ENCODE results near the gene ICAM4. TPM values are rescaled to one million over a fixed set of nuclear protein-coding genes. Genes with fewer than 3 reads are reported as not detected.

ICAM4 gene
- total RNA-seq, 1 donor from 2014 or later, result not detected

DNA sequence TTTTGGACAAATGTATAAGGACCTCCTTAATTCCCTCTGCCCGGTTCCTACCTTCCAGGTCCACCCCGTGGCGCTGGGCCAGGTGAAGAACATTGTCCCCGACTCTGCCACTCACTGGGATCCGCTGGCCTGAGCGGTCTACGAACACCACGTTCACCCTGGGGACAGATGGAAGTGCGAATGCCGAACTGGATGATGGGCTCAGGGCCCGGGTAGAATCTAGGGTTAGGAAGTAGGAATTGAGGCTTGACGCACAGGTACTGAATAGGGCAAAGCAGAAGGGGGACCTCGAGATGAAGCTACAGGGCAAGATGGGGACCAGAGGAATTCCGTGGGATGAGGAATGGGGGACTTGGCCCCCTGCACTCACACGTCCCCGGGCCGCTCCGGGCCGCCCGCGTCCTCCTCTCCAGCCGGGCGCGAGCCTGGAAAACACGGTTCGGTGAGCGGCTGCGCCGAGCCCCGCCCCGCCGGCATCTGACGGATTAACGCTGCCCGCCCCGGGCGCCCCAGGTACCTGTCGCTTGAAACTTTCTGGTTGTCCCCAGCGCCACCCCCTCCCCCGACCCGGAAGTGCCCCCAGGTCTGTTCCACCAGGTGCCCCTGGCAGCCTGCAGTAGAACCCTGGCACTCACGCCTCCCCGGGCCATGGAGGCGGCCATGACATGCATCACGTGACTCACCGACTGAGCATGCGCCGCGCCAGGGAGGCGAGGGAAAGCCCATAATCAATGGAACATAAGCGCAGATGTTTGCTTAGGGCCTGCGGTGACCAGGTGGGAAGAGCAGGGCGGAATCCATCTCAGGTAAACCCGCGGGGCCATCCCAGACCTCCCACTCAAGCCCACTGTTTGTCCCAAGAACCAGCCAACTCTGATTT is 28.8 kb downstream of the ICAM4 start, which contains the start of gene FDX2:
TSS of gene FDX2 (minus strand) at position 681 of the 880 bp plus-strand sequence. CDS start at position 662, 19 bp downstream.
- Mint-ChIP-seq H3K27ac (ENCODE audit: unreplicated experiment) (peak within 1 kb of the TSS; percentile 93), H3K27me3 (ENCODE audit: low read depth) (no peaks in the 10 kb centered on the region), H3K4me1 (ENCODE audit: low read depth) (peaks cover 15% of the 10 kb centered on the region), H3K4me3 (ENCODE audit: unreplicated experiment) (peak within 1 kb of the TSS; percentile 93), H3K9me3 (ENCODE audit: low read depth) (no peaks in the 10 kb centered on the region), H3K36me3 (ENCODE audit: low read depth) (peaks cover 7% of the 10 kb centered on the region)
- no peak for DNase-seq (ENCODE audit: low spot score)
- no peak for TF ChIP-seq CTCF (IDR thresholded peaks at IDR 0.05)

- no peak for DNase-seq (ENCODE audit: low spot score)
- H3K27ac Mint-ChIP-seq (ENCODE audit: unreplicated experiment), result peak overlapping the region; percentile 93
- no peaks in the 10 kb centered on the region for H3K27me3 Mint-ChIP-seq (ENCODE audit: low read depth)
- H3K36me3 Mint-ChIP-seq (ENCODE audit: low read depth), result peaks cover 7% of the 10 kb centered on the region
- H3K9me3 Mint-ChIP-seq (ENCODE audit: low read depth), result no peaks in the 10 kb centered on the region
- TF ChIP-seq CTCF (IDR thresholded peaks at IDR 0.05), result no peak
- peaks cover 15% of the 10 kb centered on the region for H3K4me1 Mint-ChIP-seq (ENCODE audit: low read depth)
- H3K4me3 Mint-ChIP-seq (ENCODE audit: unreplicated experiment), result peak overlapping the region; percentile 93
Measured at GRCh38 chr19:10316229-10317044, 29.7 kb downstream of the ICAM4 start.

DNA sequence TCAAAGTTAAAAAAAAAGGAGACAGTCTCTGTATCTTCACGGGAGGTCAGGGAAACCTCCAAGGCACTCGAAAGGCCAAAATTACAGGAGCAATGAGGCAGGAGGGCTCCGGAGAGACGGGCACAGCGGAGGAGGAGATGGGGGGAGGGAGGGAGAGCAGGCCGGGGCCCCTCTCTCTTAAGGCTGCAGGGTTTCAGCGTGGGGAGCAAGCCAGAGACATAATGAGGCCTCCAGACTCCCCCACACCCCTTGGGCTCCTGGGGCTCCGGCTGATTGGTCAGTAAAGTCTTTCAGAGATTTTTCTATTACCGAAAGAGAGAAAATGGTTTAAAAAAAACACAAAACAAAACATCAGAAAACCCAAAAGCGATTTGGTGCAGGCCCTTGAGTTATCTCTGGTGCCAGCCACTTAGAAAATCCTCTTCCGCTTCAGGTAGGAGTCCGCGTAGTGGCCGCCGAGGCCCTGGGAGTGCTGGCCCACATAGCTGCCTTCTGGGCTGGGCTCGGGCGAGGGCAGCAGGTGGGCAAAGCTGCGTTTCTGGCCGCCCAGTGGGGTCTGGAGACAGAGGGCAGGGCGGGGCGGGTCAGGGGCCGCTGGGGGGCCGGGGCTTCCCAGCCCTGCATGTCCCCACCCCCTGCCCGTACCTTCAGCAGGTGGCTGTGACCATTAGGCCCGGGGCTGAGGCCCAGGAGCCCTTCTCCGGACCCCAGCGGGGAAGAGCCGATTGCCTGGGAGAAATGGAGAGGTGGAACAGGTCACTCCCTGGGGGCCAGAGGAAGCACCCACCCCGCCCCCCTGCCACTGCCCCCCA is 30.5 kb downstream of the ICAM4 start:
- no peak overlapping the region for H3K27ac Mint-ChIP-seq (ENCODE audit: unreplicated experiment)
- H3K36me3 Mint-ChIP-seq (ENCODE audit: low read depth), result peaks cover 13% of the 10 kb centered on the region
- no peak for TF ChIP-seq CTCF (IDR thresholded peaks at IDR 0.05)

DNA sequence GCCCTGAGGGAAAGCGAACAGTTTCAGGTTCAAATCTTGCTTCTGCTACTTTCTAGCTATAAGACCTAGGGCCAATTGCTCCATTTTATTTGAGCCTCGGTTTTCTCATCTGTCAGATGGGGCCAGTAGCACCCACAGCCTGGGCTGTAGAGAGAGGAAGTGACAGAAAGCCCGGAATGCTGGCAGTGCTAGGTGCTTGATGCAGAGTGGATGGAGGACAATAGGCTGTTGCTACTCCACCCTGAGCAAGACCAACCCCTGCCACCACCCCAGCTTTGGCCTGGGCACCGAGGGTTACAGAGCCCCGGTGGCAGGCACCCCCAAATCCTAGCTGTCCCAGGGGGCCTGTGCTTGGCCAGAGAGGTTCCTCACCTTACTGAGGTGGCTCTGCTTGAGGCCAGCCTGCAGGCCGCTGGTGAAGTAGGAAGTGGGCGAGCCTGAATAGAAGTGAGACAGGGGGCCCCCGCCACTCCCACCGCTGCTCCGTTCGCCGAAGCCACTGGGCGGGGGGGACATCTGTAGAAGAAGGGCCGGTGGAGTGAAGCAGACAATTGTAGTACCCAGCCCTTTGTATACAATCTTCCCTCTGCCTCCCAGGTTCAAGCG is 31.2 kb downstream of the ICAM4 start:
- H3K36me3 Mint-ChIP-seq (ENCODE audit: low read depth), result peaks cover 13% of the 10 kb centered on the region
- H3K9me3 Mint-ChIP-seq (ENCODE audit: low read depth), result no peaks in the 10 kb centered on the region
- H3K4me3 Mint-ChIP-seq (ENCODE audit: unreplicated experiment), result no peak overlapping the region
- no peak for DNase-seq (ENCODE audit: low spot score)
- no peak overlapping the region for H3K27ac Mint-ChIP-seq (ENCODE audit: unreplicated experiment)
- peaks cover 15% of the 10 kb centered on the region for H3K4me1 Mint-ChIP-seq (ENCODE audit: low read depth)
- H3K27me3 Mint-ChIP-seq (ENCODE audit: low read depth), result no peaks in the 10 kb centered on the region
- no peak for TF ChIP-seq CTCF (IDR thresholded peaks at IDR 0.05)

More for the DNA sequence above, 30.5 kb downstream of the ICAM4 start:
- no peaks in the 10 kb centered on the region for H3K27me3 Mint-ChIP-seq (ENCODE audit: low read depth)
- peaks cover 15% of the 10 kb centered on the region for H3K4me1 Mint-ChIP-seq (ENCODE audit: low read depth)
- H3K4me3 Mint-ChIP-seq (ENCODE audit: unreplicated experiment), result no peak overlapping the region
- no peak for DNase-seq (ENCODE audit: low spot score)
- no peaks in the 10 kb centered on the region for H3K9me3 Mint-ChIP-seq (ENCODE audit: low read depth)

Data from chondrocyte (in vitro differentiated cells).